ENCODE results near the gene MKS1. TPM values are rescaled to one million over a fixed set of nuclear protein-coding genes. Genes with fewer than 3 reads are reported as not detected.

MKS1 gene
- polyA plus RNA-seq, 2 of the 4 experiments (the other 2 are of a cell fraction) = 16.2 to 18.6 TPM

- 0 out of 3 replicates have a peak, but pooled peaks cover 4% of the 10 kb centered on the region for H3K9me3 ChIP-seq
- FAIRE-seq (no peak), ATAC-seq (no peak), DNase-seq (ENCODE audit: low read depth in 1 of 2, low spot score in 1 of 2) (no peak)
- WGBS (ENCODE audit: missing lambda C conversion rate) = 58% methylated on average over 1 of the region's 1 CpG
- H3K4me3 ChIP-seq = no peak overlapping the region
- H3K4me1 ChIP-seq = peaks cover 8% of the 10 kb centered on the region
- no peak overlapping the region for H3K4me2 ChIP-seq
- ChIA-PET POLR2A (no interaction called here), CTCF (interaction anchor here (0.7 to 6.8 kb wide), 6 partner anchors 29 to 200 kb away, joined by 3 to 62 read pairs (median 4); partner anchors contain the start of gene MKS1)
- TF ChIP-seq HOXB13 (CRISPR knock-in tag; IDR thresholded peaks at IDR 0.05; ENCODE audit: low read depth) (no peak), MAX (IDR thresholded peaks at IDR 0.05) (no peak), E2F6 (IDR thresholded peaks at IDR 0.05; ENCODE audit: borderline replicate concordance, low read depth) (no peak), USF2 (IDR thresholded peaks at IDR 0.05) (no peak), POLR2AphosphoS2 (conservative IDR thresholded peaks at IDR 0.05; ENCODE audit: low read length) (no peak), SMC3 (IDR thresholded peaks at IDR 0.05) (no peak)
- no peak overlapping the region for H3K27ac ChIP-seq
Observed at GRCh38 chr17:58246781-58247180, 27.7 kb upstream of the MKS1 start.

- Histone ChIP-seq H3K9me3 (0 out of 3 replicates have a peak, but pooled peaks cover 4% of the 10 kb centered on the region), H3K4me3 (no peak overlapping the region), H3K27ac (no peak overlapping the region), H3K4me1 (peaks cover 8% of the 10 kb centered on the region), H3K4me2 (no peak overlapping the region)
- WGBS (ENCODE audit: missing lambda C conversion rate) = 49% methylated on average over 13 of the region's 13 CpGs
- TF ChIP-seq TP53 (CRISPR knock-in tag; IDR thresholded peaks at IDR 0.05) (no peak), BCL3 (IDR thresholded peaks at IDR 0.05) (no peak), RNF2 (IDR thresholded peaks at IDR 0.05; ENCODE audit: borderline replicate concordance, low read depth) (no peak), ZNF302 (CRISPR knock-in tag; IDR thresholded peaks at IDR 0.05) (no peak), FOSL2 (IDR thresholded peaks at IDR 0.05) (no peak), FOSL2 (CRISPR knock-in tag; IDR thresholded peaks at IDR 0.05) (no peak), CHD4 (IDR thresholded peaks at IDR 0.05; ENCODE audit: borderline replicate concordance) (no peak)
- FAIRE-seq (no peak), DNase-seq (ENCODE audit: low read depth in 1 of 2, low spot score in 1 of 2) (no peak), ATAC-seq (no peak)
- CTCF ChIA-PET = interaction anchor here (0.9 to 2.4 kb wide), 5 partner anchors 71 to 201 kb away, joined by 3 to 7 read pairs (median 3); no protein-coding TSS in a partner anchor
- POLR2A ChIA-PET = no interaction called here
Observed at GRCh38 chr17:58246104-58246740, 27.2 kb upstream of the MKS1 start.

GRCh38 chr17:58245428-58246103 lies 26.5 kb upstream of the MKS1 start:
- CTCF ChIA-PET = interaction anchor here (1.1 kb wide), 1 partner anchor 201 kb away, joined by 3 read pairs; no protein-coding TSS in a partner anchor
- POLR2A ChIA-PET = no interaction called here
- ATAC-seq (no peak), FAIRE-seq (no peak), DNase-seq (ENCODE audit: low read depth in 1 of 2, low spot score in 1 of 2) (no peak)
- TF ChIP-seq EHMT2 (IDR thresholded peaks at IDR 0.05; ENCODE audit: low read depth) = no peak
- no peak for TF ChIP-seq HOXA7 (CRISPR knock-in tag; IDR thresholded peaks at IDR 0.05)
- no peak for TF ChIP-seq HDAC2 (IDR thresholded peaks at IDR 0.05)
- 0 out of 3 replicates have a peak, but pooled peaks cover 4% of the 10 kb centered on the region for H3K9me3 ChIP-seq
- peaks cover 8% of the 10 kb centered on the region for H3K4me1 ChIP-seq
- H3K4me2 ChIP-seq = no peak overlapping the region
- no peak overlapping the region for H3K27ac ChIP-seq
- 44% methylated on average over 10 of the region's 10 CpGs for WGBS (ENCODE audit: missing lambda C conversion rate)
- no peak overlapping the region for H3K4me3 ChIP-seq

- Histone ChIP-seq H3K4me3 (no peak overlapping the region), H3K4me1 (peaks cover 8% of the 10 kb centered on the region), H3K27ac (no peak overlapping the region), H3K4me2 (no peak overlapping the region), H3K9me3 (no peaks in the 10 kb centered on the region)
- no peak for ATAC-seq
- DNase-seq (ENCODE audit: low read depth in 1 of 2, low spot score in 1 of 2) = no peak
- FAIRE-seq = no peak
- WGBS (ENCODE audit: missing lambda C conversion rate) = 30% methylated on average over 6 of the region's 6 CpGs
- POLR2A ChIA-PET = no interaction called here
- TF ChIP-seq CHD2 (IDR thresholded peaks at IDR 0.05; ENCODE audit: low read length, partially characterized antibody) = no peak
- no peak for TF ChIP-seq POLR2A (IDR thresholded peaks at IDR 0.05; ENCODE audit: low read length)
- no peak for TF ChIP-seq FOSL2 (IDR thresholded peaks at IDR 0.05)
- TF ChIP-seq FOSL2 (CRISPR knock-in tag; IDR thresholded peaks at IDR 0.05) = no peak
- TF ChIP-seq RNF2 (IDR thresholded peaks at IDR 0.05; ENCODE audit: borderline replicate concordance, low read depth) = no peak
- no peak for TF ChIP-seq GATA3 (IDR thresholded peaks at IDR 0.05; ENCODE audit: borderline replicate concordance)
- no peak for TF ChIP-seq NFE2L2 (conservative IDR thresholded peaks at IDR 0.05; ENCODE audit: low read length)
- TF ChIP-seq ELK1 (IDR thresholded peaks at IDR 0.05; ENCODE audit: low read depth, low read length) = no peak
- no peak for TF ChIP-seq JUN (IDR thresholded peaks at IDR 0.05)
- TF ChIP-seq CTCF (IDR thresholded peaks at IDR 0.05) = no peak
- CTCF ChIA-PET = no interaction called here
Observed at GRCh38 chr17:58244963-58245362, 25.9 kb upstream of the MKS1 start.
